Measurements from ENCODE around the gene PRKAB1. TPM values are rescaled to one million over a fixed set of nuclear protein-coding genes. Genes with fewer than 3 reads are reported as not detected.
"Not testable (repeated sequence)": the region's sequence is repeated elsewhere in the genome, so short reads cannot be mapped to it uniquely, and the experiment has no call there.

The PRKAB1 gene, protein sequence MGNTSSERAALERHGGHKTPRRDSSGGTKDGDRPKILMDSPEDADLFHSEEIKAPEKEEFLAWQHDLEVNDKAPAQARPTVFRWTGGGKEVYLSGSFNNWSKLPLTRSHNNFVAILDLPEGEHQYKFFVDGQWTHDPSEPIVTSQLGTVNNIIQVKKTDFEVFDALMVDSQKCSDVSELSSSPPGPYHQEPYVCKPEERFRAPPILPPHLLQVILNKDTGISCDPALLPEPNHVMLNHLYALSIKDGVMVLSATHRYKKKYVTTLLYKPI
- polyA plus RNA-seq (2013, experiment 1 of 2; ENCODE audit: insufficient read length), result 16.9 TPM
- polyA plus RNA-seq (2013, experiment 2 of 2; ENCODE audit: insufficient read length), result 13.5 TPM

DNA sequence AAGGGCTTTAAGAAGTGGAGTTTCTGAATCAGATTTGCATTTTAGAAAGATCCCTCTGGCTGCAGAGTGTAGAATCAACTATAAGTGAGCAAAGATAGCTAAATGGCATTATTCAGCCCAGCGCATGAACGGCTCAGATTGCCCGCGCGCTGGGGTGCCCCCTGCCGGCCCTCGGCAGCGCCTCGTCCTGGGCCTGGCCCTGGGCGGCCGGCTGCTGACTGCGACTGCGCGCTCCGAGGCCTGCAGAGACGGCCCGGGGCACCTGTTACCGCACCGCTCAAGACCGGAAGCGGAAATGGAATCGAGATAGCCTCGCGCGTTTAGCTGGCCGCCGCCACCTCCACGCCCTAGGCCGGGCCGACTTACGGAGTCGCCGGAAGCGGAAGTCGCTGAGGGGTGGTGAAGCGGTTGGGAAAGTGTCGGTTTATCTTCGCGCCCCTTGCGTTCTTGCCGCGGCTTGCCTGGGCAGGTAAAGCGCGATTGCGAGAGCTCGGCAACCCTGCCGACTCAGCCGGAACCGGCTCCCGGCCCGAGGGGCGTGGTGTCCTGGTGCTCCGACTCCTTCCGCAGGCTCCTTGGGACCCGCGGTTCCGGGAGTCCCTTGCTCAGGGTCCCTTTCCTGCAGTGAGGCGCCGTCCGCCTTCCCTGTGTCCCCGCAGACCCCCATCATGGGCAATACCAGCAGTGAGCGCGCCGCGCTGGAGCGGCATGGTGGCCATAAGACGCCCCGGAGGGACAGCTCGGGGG, at the start of gene PRKAB1:
Gene PRKAB1 (plus strand): TSS at position 557 of the 747 bp plus-strand sequence. CDS start 112 bp downstream, at position 669.
- DNase-seq, result peak; percentile 97

DNA sequence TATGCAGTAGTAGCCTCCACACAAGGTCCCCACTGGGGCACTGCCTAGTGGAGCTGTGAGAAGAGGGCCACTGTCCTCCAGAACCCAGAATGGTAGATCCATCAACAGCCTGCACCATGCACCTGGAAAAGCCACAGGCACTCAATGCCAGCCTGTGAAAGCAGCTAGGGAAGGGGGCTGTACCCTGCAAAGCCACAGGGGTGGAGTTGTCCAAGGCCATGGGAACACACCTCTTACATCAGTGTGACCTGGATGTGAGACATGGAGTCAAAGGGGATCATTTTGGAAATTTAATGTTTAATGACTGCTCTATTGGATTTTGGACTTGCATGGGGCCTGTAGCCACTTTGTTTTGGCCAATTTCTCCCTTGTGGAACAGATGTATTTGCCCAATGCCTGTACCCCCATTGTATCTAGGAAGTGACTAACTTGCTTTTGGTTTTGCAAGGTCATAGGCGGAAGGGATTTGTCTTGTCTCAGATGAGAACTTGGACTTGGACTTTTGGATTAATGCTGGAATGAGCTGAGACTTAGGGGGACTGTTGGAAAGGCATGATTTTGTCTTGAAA, 49.5 kb upstream of the PRKAB1 start:
- DNase-seq, result not testable (repeated sequence)

DNA sequence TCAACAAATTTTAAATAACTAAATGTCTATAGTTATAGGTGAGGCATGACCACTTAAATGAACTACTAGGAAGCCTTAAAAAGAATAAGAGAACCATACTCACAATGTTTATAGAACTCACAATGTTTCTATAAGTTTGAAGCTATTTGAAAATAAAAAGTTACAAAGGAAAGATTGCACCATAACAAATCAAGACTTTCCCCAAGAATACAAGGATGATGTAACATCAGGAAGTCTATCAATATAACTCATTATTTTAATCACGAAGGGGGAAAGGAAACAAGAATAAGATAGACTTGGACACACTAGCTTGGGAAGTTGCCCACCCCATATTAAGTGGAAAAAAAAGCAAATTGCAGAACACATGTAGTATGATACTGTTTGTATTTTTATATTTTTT, 47.4 kb upstream of the PRKAB1 start:
- no peak for DNase-seq

DNA sequence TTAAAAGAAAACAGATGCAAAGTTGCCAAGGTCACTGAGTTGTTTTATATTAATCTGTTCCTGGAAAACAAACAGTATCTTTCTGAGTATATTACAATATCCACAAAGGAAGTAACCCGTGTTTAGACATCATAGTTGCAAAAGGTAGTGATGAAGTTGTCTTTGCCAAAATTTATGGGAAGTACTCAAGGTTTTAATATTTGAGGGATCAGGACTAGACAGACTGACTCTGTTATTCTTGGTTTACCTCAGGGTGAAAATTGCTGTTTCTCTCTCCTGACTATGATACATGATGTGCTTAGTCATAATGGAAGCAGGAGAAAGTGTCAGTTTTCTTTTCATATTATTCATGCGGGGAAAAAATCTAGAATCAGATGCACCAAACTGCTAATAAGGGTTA, 46.1 kb upstream of the PRKAB1 start:
- no peak for DNase-seq

DNA sequence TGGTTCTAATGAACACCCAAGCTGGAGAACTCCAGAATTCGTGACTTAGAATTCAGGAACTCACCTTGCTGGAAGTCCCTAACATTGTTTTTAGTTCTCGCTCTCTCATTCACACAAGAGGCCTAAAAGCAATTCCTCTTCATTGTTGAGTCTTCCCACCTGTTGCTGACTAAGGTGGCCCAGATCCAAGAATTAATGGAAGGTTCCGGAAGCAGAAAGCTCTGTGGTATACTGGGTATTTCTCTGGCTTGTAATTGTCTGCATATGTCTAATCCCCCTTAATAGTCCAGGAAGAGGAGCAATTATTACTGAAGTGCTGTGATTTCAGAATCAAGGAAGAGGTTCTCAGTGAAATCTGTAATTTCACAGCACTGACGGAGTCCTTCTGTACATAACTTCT, 43.0 kb upstream of the PRKAB1 start:
- no peak for DNase-seq

DNA sequence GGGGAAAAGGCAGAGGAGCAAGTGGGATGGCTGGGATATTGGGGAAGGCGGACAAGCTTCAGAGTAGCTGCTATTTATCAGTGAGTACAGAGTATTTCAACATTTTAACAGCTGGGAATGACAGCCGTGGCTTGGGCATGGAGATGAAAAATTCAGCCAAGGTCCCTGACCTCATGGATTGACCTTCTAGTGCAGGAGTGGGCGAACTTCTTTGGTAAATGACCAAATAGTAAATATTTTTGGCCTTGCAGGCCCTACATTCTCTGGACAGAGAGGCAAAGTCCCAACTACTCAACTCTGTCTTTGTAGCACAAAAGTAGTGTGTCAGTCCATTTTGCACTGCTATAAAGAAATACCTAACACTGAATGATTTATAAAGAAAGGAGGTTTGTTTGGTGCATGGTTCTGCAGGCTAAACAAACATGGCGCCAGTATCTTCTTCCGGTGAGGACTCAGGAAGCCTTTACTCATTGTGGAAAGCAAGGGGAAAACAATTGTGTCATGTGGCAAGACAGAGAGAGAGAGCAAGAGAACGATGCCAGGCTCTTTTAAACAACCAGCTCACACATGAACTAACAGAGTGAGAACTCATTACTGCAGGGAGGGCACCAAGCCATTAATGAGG, 40.8 kb upstream of the PRKAB1 start:
- DNase-seq, result no peak

DNA sequence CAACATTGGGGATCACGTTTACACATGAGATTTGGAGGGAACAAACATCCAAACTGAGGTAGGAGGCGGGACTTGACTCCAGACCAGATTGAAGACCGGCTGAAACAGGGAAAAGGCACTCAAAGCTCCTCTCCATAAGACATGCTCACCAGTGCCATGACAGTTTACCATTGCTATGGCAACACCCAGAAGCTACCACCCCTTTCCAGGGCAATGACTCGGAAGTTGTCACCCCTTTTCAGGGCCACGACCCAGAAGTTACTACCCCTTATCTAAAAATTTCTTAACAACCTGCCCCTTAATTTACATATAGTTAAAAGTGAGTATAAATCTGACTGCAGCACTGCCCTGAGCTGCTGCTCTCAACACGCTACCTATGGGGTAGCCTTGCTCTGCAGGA, 40.2 kb upstream of the PRKAB1 start:
- DNase-seq, result no peak

DNA sequence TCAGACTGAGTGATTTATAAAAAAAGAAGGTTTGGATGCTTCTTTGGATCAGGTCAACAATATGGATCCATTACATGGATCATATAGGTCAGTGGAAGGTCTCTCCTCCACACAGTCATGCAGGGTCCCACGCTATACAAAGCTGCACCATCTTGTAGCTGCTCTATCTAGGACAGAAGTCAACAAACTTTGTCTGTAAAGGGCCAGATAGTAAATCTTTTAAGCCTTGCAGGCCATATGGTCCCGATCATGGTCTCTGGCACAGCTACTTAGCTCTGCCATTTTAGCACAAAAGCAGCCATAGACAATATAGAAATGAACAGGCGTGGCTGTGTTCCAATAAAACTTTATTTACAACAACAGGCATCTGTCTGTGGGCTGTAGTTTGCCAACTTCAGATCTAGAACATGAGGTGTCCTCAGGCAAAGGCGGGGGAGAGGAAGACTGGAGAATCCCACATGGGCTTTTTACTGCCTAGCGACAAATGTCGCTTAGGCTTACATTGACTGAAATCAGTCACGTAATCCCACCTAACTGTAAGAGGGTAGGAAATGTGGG, 37.6 kb upstream of the PRKAB1 start:
- DNase-seq, result no peak

DNA sequence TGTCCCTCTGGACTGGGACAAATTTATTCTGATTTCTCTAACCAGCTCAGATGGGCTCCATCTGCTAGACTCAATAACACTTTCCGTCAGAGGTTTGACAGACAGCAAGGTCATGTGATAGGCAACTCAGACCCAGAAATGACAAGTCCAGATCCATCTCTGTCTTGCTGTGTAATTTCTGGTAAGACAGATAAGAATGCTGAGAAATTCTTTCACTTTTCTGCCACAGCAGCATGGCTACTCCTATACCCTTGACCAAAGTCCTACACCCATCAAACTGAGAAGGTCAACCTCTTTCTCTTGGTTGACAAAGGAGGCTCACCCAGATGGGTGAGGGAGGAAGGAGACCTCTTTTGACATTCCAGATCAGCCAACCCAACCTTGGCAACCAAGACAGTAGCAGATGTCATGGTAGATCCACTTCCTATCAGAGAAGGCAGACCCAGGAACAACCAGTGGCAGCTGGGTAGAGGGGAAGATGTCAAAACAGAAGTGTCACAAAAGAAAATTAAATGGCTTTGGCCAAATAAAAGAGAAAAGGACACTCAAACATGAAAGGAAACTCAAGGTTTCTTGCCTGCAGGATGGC, 36.9 kb upstream of the PRKAB1 start:
- no peak for DNase-seq

DNA sequence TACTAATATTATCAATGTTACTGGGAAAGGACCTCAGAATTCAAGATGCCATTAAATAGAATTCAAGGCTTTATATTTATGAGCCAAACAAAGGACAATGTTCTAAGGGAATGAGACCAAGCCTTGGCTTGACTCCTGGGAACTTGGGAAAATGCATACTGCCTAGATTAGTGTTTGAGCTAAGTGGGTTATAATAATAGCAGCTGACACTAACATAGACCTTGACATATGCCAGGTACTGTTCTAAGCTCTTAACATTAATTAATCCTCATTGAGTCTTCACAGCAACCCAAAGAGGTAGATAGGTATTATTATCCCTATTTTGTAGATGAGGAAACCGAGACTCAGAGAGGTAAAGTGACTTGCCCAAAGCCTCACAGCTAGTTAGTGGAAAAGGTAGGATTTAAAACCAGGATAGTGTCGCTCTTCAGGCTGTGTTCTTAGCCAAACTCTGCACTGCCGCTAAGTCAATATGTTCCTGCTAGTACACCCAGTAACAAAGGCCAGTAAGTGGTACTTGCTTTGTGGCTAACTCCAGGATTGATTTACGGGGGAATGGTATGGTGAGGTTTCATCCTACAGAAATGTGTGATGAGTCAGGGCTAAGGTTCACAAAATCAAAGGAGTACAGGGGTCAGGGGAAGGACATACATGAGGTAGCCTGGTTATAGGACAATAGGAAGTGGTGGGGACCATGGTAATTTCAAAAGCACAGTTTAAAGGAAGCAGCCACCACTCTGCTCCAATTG, 35.8 kb upstream of the PRKAB1 start:
- no peak for DNase-seq

DNA sequence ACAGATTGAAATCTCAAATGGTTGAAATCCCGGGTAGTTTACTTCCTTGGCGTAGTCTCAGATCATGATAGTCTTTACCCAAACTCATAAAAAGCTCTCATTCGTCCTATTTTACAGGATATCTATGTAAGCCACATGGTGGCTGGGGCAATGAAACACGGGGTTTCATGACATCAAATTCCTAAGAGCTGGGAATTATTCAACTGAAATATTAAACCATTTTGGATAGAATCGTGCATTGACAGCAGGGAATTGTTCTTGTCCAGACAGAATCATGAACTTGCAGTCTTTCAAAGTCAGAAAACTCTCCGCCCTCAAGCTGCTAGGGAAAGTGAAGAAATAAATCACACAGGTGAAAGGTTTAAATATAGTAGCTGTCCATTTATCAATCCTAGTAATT, 33.2 kb upstream of the PRKAB1 start:
- DNase-seq, result no peak

DNA sequence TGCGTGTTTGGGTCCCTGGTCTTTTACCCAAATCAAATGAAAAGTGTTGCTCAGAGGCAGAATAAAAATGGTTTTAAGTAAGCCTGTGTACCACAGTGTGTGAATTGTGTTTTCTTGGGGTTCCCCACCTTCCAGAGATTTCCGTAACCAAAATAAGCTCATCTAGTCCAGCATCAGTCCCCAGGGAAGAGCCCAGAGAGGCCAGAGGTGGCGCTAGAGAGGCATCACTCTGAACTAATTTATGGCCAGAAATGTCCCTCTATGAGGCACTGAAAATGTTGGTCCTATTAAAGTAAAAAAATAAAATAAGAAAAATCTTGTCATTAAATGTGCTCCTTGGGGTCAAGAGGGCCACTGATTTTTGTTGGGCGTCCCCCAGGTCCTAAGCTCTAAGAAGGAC, 24.9 kb upstream of the PRKAB1 start:
- DNase-seq, result no peak

DNA sequence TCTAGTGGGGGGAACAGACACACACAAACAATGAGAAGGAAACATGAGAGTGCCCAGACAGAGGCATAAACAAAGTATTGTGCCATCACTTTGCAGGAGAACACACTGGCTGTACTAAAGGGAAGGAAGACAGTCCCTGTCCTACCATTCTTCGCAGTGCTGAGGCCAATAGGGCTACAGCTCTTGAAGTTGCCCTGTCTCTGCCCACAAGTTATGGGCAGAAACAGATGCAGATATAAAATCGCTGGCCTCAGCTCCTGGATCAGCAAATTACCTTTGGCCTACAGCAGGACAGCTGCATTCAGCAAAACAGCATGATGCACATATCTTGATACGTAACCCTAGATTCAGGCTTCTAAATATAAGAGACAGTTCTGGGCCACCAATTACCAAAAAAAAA, 23.0 kb upstream of the PRKAB1 start:
- no peak for DNase-seq

DNA sequence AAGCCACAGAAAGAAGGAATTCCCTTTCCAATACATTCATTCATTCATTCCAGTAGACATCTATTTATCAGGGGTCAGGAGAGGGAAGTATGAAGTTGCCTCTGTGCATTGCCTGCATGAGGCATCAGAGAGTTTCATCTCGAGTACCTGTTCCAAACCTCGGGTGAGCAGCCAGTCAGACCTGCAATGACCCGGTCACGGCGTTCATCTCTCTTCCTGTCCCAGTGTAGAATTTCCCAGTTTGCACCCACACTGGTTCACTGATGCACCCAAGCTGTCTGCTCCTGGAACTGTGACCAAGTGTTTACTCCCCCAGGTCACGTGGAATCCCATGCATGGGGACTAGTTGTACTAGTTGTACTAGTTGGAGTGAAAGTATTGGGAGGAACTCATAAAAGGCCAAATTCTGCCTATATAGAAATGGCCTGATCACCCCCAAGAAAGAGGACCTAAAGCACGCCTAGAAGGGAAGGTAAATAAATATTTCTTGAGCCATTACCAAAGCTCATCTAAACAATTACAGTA, 22.3 kb upstream of the PRKAB1 start:
- DNase-seq, result no peak

DNA sequence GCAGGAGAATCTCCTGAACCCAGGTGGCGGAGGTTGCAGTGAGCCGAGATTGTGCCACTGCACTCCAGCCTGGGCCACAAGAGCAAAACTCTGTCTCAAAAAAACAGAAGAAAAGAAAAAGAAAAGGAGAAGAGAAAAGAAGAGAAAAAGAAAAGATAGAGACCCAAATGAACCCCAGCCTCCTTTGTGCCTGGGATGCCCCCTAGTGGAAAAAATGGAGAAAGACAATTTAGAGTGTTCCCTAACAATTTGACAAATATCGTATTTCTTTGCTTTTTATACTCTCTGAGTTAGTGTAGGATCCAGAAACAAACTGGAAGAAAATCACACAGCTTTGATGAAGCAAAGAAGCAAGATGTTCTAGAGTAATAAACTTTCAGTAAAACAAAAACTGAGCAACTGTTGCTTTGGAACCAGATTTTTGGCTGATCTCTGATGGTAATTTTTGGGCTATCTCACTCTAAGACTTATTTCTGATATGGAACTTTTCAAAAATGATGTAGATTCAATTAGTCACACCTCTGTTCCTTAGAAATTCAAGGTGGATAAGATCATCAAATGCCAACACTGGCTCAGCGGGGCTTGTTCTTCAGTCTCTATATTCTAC, 18.6 kb upstream of the PRKAB1 start:
- DNase-seq, result peak; percentile 22

DNA sequence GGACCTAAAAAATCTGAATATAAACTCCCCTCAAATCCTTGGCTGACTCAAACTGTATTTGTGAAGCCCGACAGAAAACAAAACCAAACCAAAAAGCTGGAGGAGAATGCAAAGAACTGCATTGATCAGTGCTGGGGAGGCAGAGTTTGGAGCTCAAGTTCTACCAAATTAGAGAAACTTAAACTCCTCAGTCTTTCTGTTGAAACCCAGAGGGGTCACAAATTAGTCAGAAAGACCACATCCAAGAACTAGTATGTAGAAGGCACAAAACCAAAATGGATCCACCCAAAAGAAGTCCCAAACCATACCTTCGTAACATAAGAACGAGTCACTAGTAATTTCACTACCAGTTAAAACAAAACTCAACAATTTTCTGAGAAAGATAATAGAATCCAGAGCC, 15.3 kb upstream of the PRKAB1 start:
- DNase-seq, result no peak

DNA sequence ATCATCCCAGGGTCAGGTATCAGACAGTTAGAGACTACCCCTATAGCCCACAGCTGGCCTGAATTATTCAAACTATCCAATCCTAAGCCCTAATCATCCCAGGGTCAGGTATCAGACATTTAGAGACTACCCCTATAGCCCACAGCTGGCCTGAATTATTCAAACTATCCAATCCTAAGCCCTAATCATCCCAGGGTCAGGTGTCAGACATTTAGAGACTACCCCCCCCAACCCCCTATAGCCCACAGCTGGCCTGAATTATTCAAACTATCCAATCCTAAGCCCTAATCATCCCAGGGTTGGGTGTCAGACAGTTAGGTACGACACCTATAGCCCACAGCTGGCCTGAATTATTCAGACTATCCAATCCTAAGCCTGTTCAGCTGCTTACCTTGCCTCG, 10.9 kb upstream of the PRKAB1 start:
- DNase-seq, result not testable (repeated sequence)

DNA sequence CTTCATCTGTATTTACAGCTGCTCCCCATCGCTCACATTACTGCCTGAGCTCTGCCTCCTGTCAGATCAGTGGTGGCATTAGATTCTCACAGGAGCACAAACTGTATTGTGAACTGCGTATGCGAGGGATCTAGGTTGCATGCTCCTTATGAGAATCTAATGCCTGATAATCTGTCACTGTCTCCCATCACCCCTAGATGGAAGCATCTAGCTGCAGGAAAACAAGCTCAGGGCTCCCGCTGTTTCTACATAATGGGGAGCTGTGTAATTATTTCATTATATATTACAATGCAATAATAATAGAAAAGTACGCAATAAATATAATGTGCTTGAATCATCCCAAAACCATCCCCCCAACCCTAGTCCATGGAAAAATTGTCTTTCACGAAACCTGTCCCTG, 9.8 kb upstream of the PRKAB1 start:
- not testable (repeated sequence) for DNase-seq

DNA sequence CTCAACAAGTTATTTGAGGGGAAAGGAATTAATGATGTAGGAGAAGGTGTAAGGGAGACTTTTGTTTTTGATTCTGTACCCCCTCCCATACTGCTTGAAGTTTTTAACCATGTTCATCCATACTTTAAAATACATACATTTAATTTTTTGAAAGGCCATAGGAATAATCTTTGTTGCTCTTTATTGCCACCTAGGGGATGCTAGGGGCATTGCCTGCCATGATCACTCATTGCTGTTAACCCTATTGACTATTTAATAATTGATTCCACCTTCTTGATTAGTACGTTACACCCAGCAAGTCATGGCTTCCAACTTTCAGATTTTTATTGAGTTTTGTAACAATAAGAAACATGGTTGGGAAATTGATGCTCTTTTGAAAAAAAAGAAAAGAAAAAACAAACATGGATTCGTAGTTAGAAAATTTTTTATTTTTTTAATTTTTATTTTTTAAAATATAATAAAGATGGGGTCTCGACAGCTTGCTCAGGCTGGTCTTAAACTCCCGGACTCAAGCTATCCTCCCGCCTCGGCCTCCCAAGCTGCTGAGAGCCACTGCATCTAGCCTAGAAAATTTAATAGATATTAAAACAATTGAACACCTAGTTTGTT, 8.5 kb upstream of the PRKAB1 start:
- DNase-seq, result peak; percentile 30

DNA sequence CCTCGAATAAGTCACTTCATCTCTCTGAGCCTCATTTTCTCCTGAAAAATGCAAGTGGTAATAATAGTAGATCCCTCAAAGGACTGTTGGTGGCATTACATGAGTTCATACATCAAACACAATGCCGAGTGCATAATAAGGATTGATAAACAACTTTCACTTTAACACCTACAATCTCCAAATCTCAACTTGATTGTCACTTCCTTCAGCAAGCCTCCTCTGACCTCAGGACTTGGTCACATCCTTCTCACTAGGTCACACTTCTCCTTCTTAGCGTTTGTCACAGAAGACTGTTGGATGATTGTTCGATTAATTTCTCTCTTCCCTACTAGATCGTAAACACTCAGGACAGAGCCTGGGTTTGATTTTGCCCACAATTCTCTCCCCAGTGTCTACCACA, 7.9 kb upstream of the PRKAB1 start:
- DNase-seq, result no peak

DNA sequence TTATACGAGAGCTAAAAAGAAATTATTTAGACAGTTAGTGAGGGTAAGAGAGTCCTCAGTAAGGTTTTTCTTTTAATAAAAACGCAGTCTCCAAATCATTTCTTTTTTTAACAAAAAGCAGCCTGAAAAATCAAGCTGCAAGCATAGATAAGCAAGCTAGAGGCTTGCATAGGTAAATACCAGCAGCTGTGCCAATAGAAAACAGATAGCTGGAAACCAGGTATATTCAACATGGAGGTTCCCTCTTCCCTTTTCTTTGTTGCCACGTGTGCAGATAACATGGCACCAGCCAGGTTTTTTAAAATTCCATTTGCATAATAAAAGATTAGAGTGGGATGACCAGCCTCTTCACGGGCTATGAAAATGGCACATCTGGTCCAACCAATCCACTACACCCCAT, 6.1 kb upstream of the PRKAB1 start:
- no peak for DNase-seq

All from fibroblast of skin of back (primary cell).